HepG2 (cell line): ENCODE results near the gene UNC79. TPM values are rescaled to one million over a fixed set of nuclear protein-coding genes. Genes with fewer than 3 reads are reported as not detected.

Experiments
- ATAC-seq: fragments of 200-7000 bp; cut with Tn5 transposase; 3 replicates; pipeline ENCODE4 v1.9.1; 2020; ENCODE audit warnings: mild to moderate bottlenecking, moderate library complexity
- BruUV-seq: library from RNA; stranded (reverse); fragments of 400-500 nt; replicated peaks from 2 replicates; lab custom pipeline; 2021; lab: Mats Ljungman, UMichigan
- CTCF ChIA-PET: fragments of 300-600 bp; formaldehyde crosslinking; extraction: SDS; loops from one replicate; lab custom pipeline; 2021; ENCODE audit warnings: low total read pairs, inconsistent platforms, low intra/inter-chr PET ratio; lab: Yijun Ruan, JAX
- POLR2A ChIA-PET: fragments of 350-600 bp; sonication (Branson Sonifier 250); formaldehyde crosslinking; loops from one replicate; lab custom pipeline; 2020; ENCODE audit warnings: antibody characterized with exemption, inconsistent platforms; lab: Yijun Ruan, JAX
- DNase-seq: peaks from one replicate; pipeline ENCODE4 v3.0.0-alpha.2; 2015; ENCODE audit warnings: low spot score
- FAIRE-seq: peaks from 3 replicates; lab custom pipeline; 2011; peaks lifted over from hg19 to GRCh38; lab: Jason Lieb, UNC
- H2AFZ ChIP-seq: one replicate; pipeline ENCODE4 v1.6.1; 2011; ENCODE audit warnings: low read length, inconsistent platforms
- H3K27ac ChIP-seq: fragments of 300-600 bp; 3 replicates; pipeline ENCODE4 v1.8.0; 2011; ENCODE audit warnings: mixed run types, mild to moderate bottlenecking, mixed read lengths, low read length, inconsistent platforms; ENCODE audit not compliant: insufficient read depth; ENCODE audit errors: extremely low read length
- H3K27me3 ChIP-seq, 2 experiments: fragments of 200-600 bp in 1 of 2; 2 replicates in 1 of 2; 3 replicates in 1 of 2; pipeline versions ENCODE4 v1.6.0 to v1.8.0; 2011; ENCODE audit warnings: low read length in 2 of 2, mild to moderate bottlenecking in 2 of 2, moderate library complexity in 2 of 2, inconsistent platforms in 1 of 2; ENCODE audit not compliant: insufficient read depth in 2 of 2, control insufficient read depth in 1 of 2
- H3K36me3 ChIP-seq, 2 experiments: fragments of 200-600 bp in 1 of 2; replicated peaks in 1 of 2; 2 replicates in 1 of 2; 3 replicates in 1 of 2; pipeline versions ENCODE4 v1.5.1 to v1.8.0; 2011; ENCODE audit warnings: low read length in 2 of 2, inconsistent platforms in 1 of 2; ENCODE audit not compliant: insufficient read depth in 2 of 2, control insufficient read depth in 1 of 2
- H3K4me1 ChIP-seq: 2 replicates; pipeline ENCODE4 v1.5.1; 2012; ENCODE audit warnings: low read length, inconsistent platforms; ENCODE audit not compliant: insufficient read depth
- H3K4me2 ChIP-seq: 2 replicates; pipeline ENCODE4 v1.6.0; 2011; ENCODE audit warnings: low read depth, low read length, inconsistent platforms
- H3K4me3 ChIP-seq, 3 experiments: fragments of 200-600 bp in 1 of 3; sonication (generic), shearing (Covaris generic) in 1 of 3; replicated peaks in 1 of 3; 2 replicates each; pipeline ENCODE4 v1.5.1; 2011 to 2016; ENCODE audit warnings: low read length in 3 of 3, inconsistent platforms in 2 of 3, low read depth in 2 of 3, mild to moderate bottlenecking in 2 of 3, control low read depth in 1 of 3, mixed read lengths in 1 of 3; ENCODE audit not compliant: insufficient read depth in 1 of 3
- H3K79me2 ChIP-seq: one replicate; pipeline ENCODE4 v1.6.1; 2011; ENCODE audit warnings: low read length, inconsistent platforms; ENCODE audit not compliant: insufficient read depth
- H3K9ac ChIP-seq: 2 replicates; pipeline ENCODE4 v1.6.0; 2011; ENCODE audit warnings: mild to moderate bottlenecking, low read depth, low read length, inconsistent platforms; ENCODE audit not compliant: insufficient read depth
- H3K9me3 ChIP-seq: 2 replicates; pipeline ENCODE4 v1.5.1; 2012; ENCODE audit warnings: mild to moderate bottlenecking, low read length
- H4K20me1 ChIP-seq: 2 replicates; pipeline ENCODE4 v1.6.0; 2011; ENCODE audit warnings: inconsistent platforms, mild to moderate bottlenecking, low read length, moderate library complexity; ENCODE audit not compliant: insufficient read depth
- AHDC1 ChIP-seq: sonication (generic); formaldehyde crosslinking; IDR thresholded peaks from 2 replicates; pipeline ENCODE4 v1.5.1; 2020; ENCODE audit warnings: mild to moderate bottlenecking, missing genetic modification reagents, borderline replicate concordance
- KLF12 ChIP-seq: sonication (generic); formaldehyde crosslinking; IDR thresholded peaks from 2 replicates; pipeline ENCODE4 v1.4.0; 2020; ENCODE audit warnings: missing genetic modification reagents, borderline replicate concordance
- KLF9 ChIP-seq: IDR thresholded peaks from 2 replicates; pipeline ENCODE4 v1.6.1; 2016; ENCODE audit warnings: low read depth
- SRF ChIP-seq: IDR thresholded peaks from 2 replicates; pipeline ENCODE4 v1.6.1; 2011; ENCODE audit warnings: mild to moderate bottlenecking, low read depth, low read length, moderate library complexity
- ZBTB4 ChIP-seq: sonication (generic); formaldehyde crosslinking; IDR thresholded peaks from 2 replicates; pipeline ENCODE4 v1.4.0; 2020; ENCODE audit warnings: missing genetic modification reagents, mild to moderate bottlenecking, borderline replicate concordance
- ZNF292 ChIP-seq: sonication (generic); formaldehyde crosslinking; IDR thresholded peaks from 2 replicates; pipeline ENCODE4 v1.8.1; 2022; ENCODE audit warnings: mild to moderate bottlenecking, low read depth, missing genetic modification reagents, borderline replicate concordance
- ZNF639 ChIP-seq: conservative IDR thresholded peaks from 2 replicates; pipeline ENCODE4 v1.6.1; 2018; ENCODE audit warnings: missing genetic modification reagents
- WGBS: methylation state at CpG from one replicate; pipeline ENCODE4 v1.1.6; 2017; ENCODE audit warnings: low lambda C conversion rate; 5-methylcytosine and 5-hydroxymethylcytosine counted together
- in situ Hi-C: cut with HindIII; loops from 2 replicates; pipeline ENCODE4 v1.10.0; 2017; ENCODE audit warnings: low pct_unique_long_range_greater_than_20kb; ENCODE audit not compliant: extremely low pct_ligation_motif_present
- intact Hi-C: fragments of 100-400 bp; cut with micrococcal nuclease; formaldehyde crosslinking; loops from one replicate; pipeline ENCODE4 v1.10.0; 2022; ENCODE audit not compliant: unreplicated experiment
- polyA plus RNA-seq, 8 experiments: library from polyadenylated mRNA; depleted of rRNA in 3 of 8; stranded (reverse) in 7 of 8; unstranded in 1 of 8; fragments of >200 nt; fragmentation: Illumina TruSeq in 4 of 8; extraction: Trizol in 4 of 8; gene quantifications; 2 replicates each; pipeline versions ENCODE4 v1.2.1 to v1.2.3, GENCODE V29; 2011 to 2016; ENCODE audit warnings: low read depth in 4 of 8, missing spikeins in 1 of 8, mixed read lengths in 1 of 8; ENCODE audit not compliant: insufficient read depth in 1 of 8
- total RNA-seq, 5 experiments: library from RNA; depleted of rRNA; stranded (reverse); fragments of >200 nt; fragmentation: Illumina TruSeq; extraction: Trizol; gene quantifications; 2 replicates each; pipeline ENCODE4 v1.2.3, GENCODE V29; 2016; ENCODE audit warnings: low read depth in 1 of 5
- TF ChIP-seq, protein P1 (sequence below): sonication (generic); formaldehyde crosslinking; IDR thresholded peaks from 2 replicates; pipeline ENCODE4 v1.4.0; 2020; ENCODE audit warnings: missing genetic modification reagents; ENCODE audit errors: not compliant biosample characterization
- TF ChIP-seq, protein P2 (sequence below): sonication (generic); formaldehyde crosslinking; IDR thresholded peaks from 2 replicates; pipeline ENCODE4 v1.5.1; 2020; ENCODE audit warnings: missing genetic modification reagents, mild to moderate bottlenecking, borderline replicate concordance

UNC79 gene
- total and polyA plus RNA-seq, 2 of the 13 experiments (the other 11 are each of a cell fraction or from before 2014, with no cell fraction given), result under 0.01 TPM; not detected in 1

- TF ChIP-seq SRF, result no peak
Observed at GRCh38 chr14:93744176-93744575, 313.4 kb downstream of the UNC79 start (continued).

GRCh38 chr14:93744876-93745275 is 314.1 kb downstream of the UNC79 start:
- Histone ChIP-seq H3K4me3 (no peak overlapping the region), H3K27me3 (no peaks in the 10 kb centered on the region; a peak in 1 of 5 replicates), H3K4me1 (peaks cover 12% of the 10 kb centered on the region), H3K9me3 (no peaks in the 10 kb centered on the region), H3K27ac (no peak overlapping the region), H4K20me1 (no peaks in the 10 kb centered on the region), H3K4me2 (no peak overlapping the region), H3K9ac (no peak overlapping the region), H2AFZ (no peak overlapping the region), H3K79me2 (no peaks in the 10 kb centered on the region), H3K36me3 (no peaks in the 10 kb centered on the region)
- intact Hi-C loops (no loop called here), in situ Hi-C loops (no loop called here)
- DNase-seq (no peak), FAIRE-seq (no peak), ATAC-seq (no peak)
- WGBS, result 90% methylated on average over 4 of the region's 8 CpGs
- ChIA-PET CTCF (no interaction called here), POLR2A (no interaction called here)
- BruUV-seq, result no TSS peak
- TF ChIP-seq, protein P1, sequence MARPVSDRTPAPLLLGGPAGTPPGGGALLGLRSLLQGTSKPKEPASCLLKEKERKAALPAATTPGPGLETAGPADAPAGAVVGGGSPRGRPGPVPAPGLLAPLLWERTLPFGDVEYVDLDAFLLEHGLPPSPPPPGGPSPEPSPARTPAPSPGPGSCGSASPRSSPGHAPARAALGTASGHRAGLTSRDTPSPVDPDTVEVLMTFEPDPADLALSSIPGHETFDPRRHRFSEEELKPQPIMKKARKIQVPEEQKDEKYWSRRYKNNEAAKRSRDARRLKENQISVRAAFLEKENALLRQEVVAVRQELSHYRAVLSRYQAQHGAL (CRISPR knock-in tag), result no peak
- TF ChIP-seq AHDC1 (CRISPR knock-in tag) (no peak), ZNF292 (CRISPR knock-in tag) (no peak), ZNF639 (no peak), ZBTB4 (no peak), KLF9 (CRISPR knock-in tag) (no peak), KLF12 (no peak)
- TF ChIP-seq, protein P2, sequence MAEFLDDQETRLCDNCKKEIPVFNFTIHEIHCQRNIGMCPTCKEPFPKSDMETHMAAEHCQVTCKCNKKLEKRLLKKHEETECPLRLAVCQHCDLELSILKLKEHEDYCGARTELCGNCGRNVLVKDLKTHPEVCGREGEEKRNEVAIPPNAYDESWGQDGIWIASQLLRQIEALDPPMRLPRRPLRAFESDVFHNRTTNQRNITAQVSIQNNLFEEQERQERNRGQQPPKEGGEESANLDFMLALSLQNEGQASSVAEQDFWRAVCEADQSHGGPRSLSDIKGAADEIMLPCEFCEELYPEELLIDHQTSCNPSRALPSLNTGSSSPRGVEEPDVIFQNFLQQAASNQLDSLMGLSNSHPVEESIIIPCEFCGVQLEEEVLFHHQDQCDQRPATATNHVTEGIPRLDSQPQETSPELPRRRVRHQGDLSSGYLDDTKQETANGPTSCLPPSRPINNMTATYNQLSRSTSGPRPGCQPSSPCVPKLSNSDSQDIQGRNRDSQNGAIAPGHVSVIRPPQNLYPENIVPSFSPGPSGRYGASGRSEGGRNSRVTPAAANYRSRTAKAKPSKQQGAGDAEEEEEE (CRISPR knock-in tag), result no peak
